AG04449 (cell line): ENCODE measurements around the gene PPA2.
"Not testable (repeated sequence)": the region's sequence is repeated elsewhere in the genome, so short reads cannot be mapped to it uniquely, and the experiment has no call there.

Experiments used
- CTCF ChIA-PET: fragments of 350-600 bp; formaldehyde crosslinking; extraction: SDS; loops from one replicate; lab custom pipeline; 2021; ENCODE audit warnings: antibody characterized with exemption; lab: Yijun Ruan, JAX
- POLR2A ChIA-PET: fragments of 400-600, 350-600 bp; formaldehyde crosslinking; extraction: SDS; loops from one replicate; lab custom pipeline; 2020; ENCODE audit warnings: antibody characterized with exemption, inconsistent platforms; lab: Yijun Ruan, JAX
- DNase-seq: peaks from one replicate; pipeline ENCODE4 v3.0.0-alpha.2; 2010; ENCODE audit warnings: low read depth, low spot score
- H3K4me3 ChIP-seq: 2 replicates; pipeline ENCODE4 v1.5.1; 2011; ENCODE audit warnings: low read depth, mild to moderate bottlenecking, control low read depth, low read length
- TF ChIP-seq, protein P1 (sequence below): IDR thresholded peaks from one replicate; pipeline ENCODE4 v1.5.1; 2011; ENCODE audit warnings: mild to moderate bottlenecking, moderate library complexity, low read length, control low read depth, inconsistent platforms; ENCODE audit not compliant: insufficient read depth; ENCODE audit errors: missing control alignments

The PPA2 gene

DNA sequence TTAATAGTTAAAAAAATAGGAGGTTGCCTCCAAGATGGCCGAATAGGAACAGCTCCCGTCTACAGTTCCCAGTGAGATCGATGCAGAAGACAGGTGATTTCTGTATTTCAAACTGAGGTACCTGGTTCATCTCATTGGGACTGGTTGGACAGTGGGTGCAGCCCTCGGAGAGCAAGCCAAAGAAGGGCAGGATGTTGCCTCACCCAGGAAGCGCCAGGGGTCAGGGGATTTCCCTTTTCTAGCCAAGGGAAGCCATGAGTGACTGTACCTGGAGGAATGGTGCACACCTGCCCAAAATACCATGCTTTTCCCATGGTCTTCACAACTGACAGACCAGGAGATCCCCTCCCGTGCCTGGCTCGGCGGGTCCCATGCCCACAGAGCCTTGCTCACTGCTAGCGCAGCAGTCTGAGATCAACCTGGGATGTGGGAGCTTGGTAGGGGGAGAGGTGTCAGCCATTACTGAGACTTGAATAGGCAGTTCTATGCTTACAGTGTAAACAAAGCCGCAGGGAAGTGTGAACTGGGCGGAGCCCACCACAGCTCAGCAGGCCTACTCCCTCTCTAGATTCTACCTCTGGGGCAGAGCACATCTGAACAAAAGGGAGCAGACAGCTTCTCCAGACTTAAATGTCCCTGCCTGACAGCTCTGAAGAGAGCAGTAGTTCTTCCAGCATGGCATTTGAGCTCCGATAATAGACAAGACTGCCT is 47.5 kb downstream of the PPA2 start:
- ChIA-PET CTCF (interaction anchor here (1.6 kb wide), 1 partner anchor 164 kb away, joined by 4 read pairs; no protein-coding TSS in a partner anchor), POLR2A (no interaction called here)
- no peak for DNase-seq
- TF ChIP-seq, protein P1, sequence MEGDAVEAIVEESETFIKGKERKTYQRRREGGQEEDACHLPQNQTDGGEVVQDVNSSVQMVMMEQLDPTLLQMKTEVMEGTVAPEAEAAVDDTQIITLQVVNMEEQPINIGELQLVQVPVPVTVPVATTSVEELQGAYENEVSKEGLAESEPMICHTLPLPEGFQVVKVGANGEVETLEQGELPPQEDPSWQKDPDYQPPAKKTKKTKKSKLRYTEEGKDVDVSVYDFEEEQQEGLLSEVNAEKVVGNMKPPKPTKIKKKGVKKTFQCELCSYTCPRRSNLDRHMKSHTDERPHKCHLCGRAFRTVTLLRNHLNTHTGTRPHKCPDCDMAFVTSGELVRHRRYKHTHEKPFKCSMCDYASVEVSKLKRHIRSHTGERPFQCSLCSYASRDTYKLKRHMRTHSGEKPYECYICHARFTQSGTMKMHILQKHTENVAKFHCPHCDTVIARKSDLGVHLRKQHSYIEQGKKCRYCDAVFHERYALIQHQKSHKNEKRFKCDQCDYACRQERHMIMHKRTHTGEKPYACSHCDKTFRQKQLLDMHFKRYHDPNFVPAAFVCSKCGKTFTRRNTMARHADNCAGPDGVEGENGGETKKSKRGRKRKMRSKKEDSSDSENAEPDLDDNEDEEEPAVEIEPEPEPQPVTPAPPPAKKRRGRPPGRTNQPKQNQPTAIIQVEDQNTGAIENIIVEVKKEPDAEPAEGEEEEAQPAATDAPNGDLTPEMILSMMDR: no peak
- no peak overlapping the region for H3K4me3 ChIP-seq

DNA sequence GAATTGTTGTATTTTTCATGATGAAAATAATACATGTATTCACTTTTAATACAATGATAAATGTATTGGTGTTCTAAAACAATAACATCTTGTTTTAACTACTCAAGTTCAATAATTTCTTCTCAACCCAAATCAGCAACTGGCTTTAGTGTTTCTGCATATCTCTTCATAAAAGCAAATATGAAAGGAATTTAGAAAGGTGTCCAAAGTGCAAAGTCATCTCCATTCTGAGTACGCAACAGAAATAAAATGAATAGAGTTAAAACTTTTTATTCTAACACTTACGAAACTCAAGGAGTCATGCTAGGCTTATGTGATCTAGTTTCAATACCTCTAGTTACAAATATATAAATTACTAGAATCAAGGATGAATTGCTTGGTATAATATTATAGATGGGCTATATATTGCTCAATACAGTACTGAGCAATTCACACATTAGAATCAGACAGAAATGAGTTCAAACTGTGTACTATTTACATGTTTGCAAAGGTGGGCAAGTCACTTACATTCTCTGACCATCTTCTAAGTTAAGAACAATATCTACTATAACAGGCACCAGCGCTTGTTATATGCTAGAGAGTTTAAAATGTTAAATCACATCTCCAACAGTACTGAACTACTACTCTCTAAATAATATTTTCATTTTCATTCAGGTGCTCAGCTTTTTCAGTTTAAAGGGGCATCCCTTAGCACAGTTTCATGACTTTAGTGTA is 51.5 kb downstream of the PPA2 start:
- POLR2A ChIA-PET: no interaction called here
- CTCF ChIA-PET: no interaction called here
- H3K4me3 ChIP-seq: no peak overlapping the region
- TF ChIP-seq, protein P1: no peak
- DNase-seq: no peak

DNA sequence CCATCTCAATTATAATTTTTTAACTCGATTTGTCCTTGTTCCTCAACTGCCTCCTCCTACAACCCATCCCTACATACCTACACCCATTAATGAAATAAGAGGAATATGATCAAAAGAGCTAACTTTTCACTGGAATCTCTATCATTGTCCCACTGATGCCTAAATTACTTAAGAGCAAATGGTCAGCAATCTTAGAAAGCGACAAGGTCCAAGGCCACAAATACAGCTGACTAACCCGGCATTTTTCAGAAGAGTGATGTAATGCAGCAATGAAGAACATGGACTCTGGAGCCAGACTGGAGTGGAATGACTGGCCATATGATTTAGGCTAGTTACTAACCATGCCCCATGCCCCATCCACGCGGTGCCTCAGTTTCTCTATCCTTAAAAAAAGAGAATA is 56.2 kb downstream of the PPA2 start:
- H3K4me3 ChIP-seq: no peak overlapping the region
- TF ChIP-seq, protein P1: no peak
- POLR2A ChIA-PET: no interaction called here
- DNase-seq: no peak
- CTCF ChIA-PET: interaction anchor here (1.1 kb wide), 1 partner anchor 13 kb away, joined by 3 read pairs; no protein-coding TSS in a partner anchor

DNA sequence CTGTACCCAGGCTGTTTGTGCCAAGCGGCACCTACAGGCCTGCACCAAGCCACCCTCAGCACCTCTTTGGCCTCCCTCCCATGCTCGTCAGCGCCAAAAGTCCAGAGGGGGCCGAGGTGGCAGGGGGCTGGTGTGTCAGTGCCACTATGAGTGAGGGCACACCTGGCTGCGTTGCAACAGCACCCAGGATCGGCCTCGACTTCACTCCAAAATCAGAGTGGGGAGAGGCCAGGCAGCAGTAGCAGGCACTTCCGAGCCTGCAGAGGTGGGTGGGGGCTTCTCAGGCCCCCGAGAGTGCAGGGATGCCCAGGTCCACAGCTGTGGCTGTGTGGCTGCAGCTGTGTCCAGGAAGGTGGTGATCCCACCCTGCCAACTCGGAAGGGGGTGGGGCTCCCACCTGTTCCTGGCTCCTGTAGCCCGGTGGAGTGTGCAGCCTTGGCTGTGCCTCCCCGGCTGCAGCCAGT is 58.5 kb downstream of the PPA2 start:
- CTCF ChIA-PET: no interaction called here
- DNase-seq: no peak
- TF ChIP-seq, protein P1: no peak
- no peak overlapping the region for H3K4me3 ChIP-seq
- POLR2A ChIA-PET: interaction anchor here (0.7 kb wide), 1 partner anchor 18 kb away, joined by 3 read pairs; no protein-coding TSS in a partner anchor

DNA sequence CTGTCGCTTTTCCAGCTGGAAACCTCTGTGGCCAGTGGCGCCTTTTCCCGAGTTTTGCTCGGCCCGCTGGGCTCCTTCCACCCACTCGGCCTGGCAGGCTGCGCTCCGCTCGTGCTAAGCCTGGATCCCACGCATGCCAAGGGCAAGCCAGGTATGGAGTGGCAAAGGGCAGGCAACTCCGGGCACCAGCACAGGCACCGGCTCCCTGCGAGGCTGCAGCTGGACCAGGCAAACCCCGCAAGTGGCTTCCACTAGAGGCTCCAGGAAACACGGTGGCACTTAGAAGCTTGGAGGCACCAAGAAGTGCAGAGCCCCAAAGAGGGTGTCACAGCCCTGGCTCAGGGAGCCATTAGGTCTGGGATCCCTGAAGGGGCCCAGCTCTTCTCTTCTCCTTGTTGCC is 59.5 kb downstream of the PPA2 start:
- ChIA-PET POLR2A (interaction anchor here (0.7 kb wide), 1 partner anchor 19 kb away, joined by 3 read pairs; no protein-coding TSS in a partner anchor), CTCF (no interaction called here)
- DNase-seq: no peak
- no peak overlapping the region for H3K4me3 ChIP-seq
- TF ChIP-seq, protein P1: no peak

DNA sequence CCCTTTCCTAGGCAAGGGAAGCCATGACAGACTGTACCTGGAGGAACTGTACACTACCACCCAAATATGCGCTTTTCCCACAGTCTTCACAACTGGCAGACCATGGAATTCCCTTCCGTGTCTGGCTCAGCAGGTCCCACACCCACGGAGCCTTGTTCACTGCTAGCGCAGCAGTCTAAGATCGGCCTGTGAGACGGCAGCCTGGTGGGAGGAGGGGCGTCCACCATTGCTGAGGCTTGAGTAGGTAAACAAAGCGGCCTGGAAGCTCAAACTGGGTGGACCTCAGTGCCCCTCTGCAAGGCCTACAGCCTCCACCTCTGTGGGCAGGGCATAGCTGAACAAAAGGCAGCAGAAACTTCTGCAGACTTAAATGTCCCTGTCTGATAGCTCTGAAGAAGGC is 64.7 kb downstream of the PPA2 start:
- H3K4me3 ChIP-seq, CTCF ChIA-PET, POLR2A ChIA-PET, DNase-seq: not testable (repeated sequence)
